ENCODE measurements around the gene TIGAR.

GRCh38 chr12:4392223-4392742 is 71.3 kb downstream of the TIGAR start:
- TF ChIP-seq POLR2A (IDR thresholded peaks at IDR 0.05) = no peak
- TF ChIP-seq, protein P1, sequence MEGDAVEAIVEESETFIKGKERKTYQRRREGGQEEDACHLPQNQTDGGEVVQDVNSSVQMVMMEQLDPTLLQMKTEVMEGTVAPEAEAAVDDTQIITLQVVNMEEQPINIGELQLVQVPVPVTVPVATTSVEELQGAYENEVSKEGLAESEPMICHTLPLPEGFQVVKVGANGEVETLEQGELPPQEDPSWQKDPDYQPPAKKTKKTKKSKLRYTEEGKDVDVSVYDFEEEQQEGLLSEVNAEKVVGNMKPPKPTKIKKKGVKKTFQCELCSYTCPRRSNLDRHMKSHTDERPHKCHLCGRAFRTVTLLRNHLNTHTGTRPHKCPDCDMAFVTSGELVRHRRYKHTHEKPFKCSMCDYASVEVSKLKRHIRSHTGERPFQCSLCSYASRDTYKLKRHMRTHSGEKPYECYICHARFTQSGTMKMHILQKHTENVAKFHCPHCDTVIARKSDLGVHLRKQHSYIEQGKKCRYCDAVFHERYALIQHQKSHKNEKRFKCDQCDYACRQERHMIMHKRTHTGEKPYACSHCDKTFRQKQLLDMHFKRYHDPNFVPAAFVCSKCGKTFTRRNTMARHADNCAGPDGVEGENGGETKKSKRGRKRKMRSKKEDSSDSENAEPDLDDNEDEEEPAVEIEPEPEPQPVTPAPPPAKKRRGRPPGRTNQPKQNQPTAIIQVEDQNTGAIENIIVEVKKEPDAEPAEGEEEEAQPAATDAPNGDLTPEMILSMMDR (IDR thresholded peaks at IDR 0.05) = no peak

Measured in lower leg skin (tissue), 3 donors.